Effector memory CD8-positive, alpha-beta T cell (primary cell): ENCODE data around the gene PCDHB10.
"Not testable (repeated sequence)": the region's sequence is repeated elsewhere in the genome, so short reads cannot be mapped to it uniquely, and the experiment has no call there.

Experiments
- ATAC-seq: fragments of 150-1000 bp; cut with Tn5 transposase; replicated peaks from 2 replicates; pipeline ENCODE4 v1.10.0; 2021; ENCODE audit warnings: mild to moderate bottlenecking, moderate library complexity
- DNase-seq, 3 experiments: peaks; one replicate each; pipeline ENCODE4 v3.0.0; 2021
- H3K27ac Mint-ChIP-seq, 2 donors: one replicate each; pipeline ENCODE4 v1.8.0; 2022; ENCODE audit warnings: mild to moderate bottlenecking in 2 of 2, mixed read lengths in 2 of 2, moderate library complexity in 2 of 2
- H3K27me3 Mint-ChIP-seq, 2 donors: one replicate each; pipeline ENCODE4 v1.8.0; 2022; ENCODE audit warnings: mixed read lengths in 2 of 2
- H3K36me3 Mint-ChIP-seq: one replicate; pipeline ENCODE4 v1.8.0; 2022; ENCODE audit warnings: mild to moderate bottlenecking, moderate library complexity, mixed read lengths; ENCODE audit not compliant: insufficient read depth
- H3K4me1 Mint-ChIP-seq, 2 donors: one replicate each; pipeline ENCODE4 v1.8.0; 2022; ENCODE audit warnings: low read depth in 2 of 2, mixed read lengths in 2 of 2
- H3K4me3 Mint-ChIP-seq, 2 donors: one replicate each; pipeline ENCODE4 v1.8.0; 2022; ENCODE audit warnings: mild to moderate bottlenecking in 2 of 2, mixed read lengths in 2 of 2, moderate library complexity in 2 of 2
- H3K9me3 Mint-ChIP-seq, 2 donors: one replicate each; pipeline ENCODE4 v1.8.0; 2022; ENCODE audit warnings: mixed read lengths in 2 of 2

PCDHB10 gene

GRCh38 chr5:141201126-141201525, 9.0 kb downstream of the PCDHB10 start:
- H3K9me3 Mint-ChIP-seq, H3K4me3 Mint-ChIP-seq, H3K4me1 Mint-ChIP-seq, ATAC-seq, H3K27ac Mint-ChIP-seq, H3K36me3 Mint-ChIP-seq, DNase-seq: not testable (repeated sequence)
- peaks cover 53 to 69% of the 10 kb centered on the region in 2 donors for H3K27me3 Mint-ChIP-seq

- H3K9me3 Mint-ChIP-seq, H3K27ac Mint-ChIP-seq, H3K4me1 Mint-ChIP-seq, ATAC-seq, H3K4me3 Mint-ChIP-seq, H3K36me3 Mint-ChIP-seq, DNase-seq: not testable (repeated sequence)
- peaks cover 54 to 69% of the 10 kb centered on the region in 2 donors for H3K27me3 Mint-ChIP-seq
These were observed 9.5 kb downstream of the PCDHB10 start for GRCh38 chr5:141201646-141202045.

GRCh38 chr5:141208478-141208877, 16.3 kb downstream of the PCDHB10 start, which contains the start of gene PCDHB12:
TSS of gene PCDHB12 (plus strand) at chr5:141208719. CDS start at chr5:141208908, 189 bp downstream.
- Mint-ChIP-seq H3K27ac (no peak within 1 kb of the TSS), H3K36me3 (no peaks in the 10 kb centered on the region), H3K4me3 (no peak within 1 kb of the TSS), H3K4me1 (no peaks in the 10 kb centered on the region), H3K27me3 (peaks cover 57 to 76% of the 10 kb centered on the region in 2 donors), H3K9me3 (peaks cover 0 to 1% of the 10 kb centered on the region in 2 donors)
- no peak for DNase-seq
- ATAC-seq: no peak

GRCh38 chr5:141210281-141210680, 18.1 kb downstream of the PCDHB10 start:
- not testable (repeated sequence) for H3K4me3 Mint-ChIP-seq, H3K36me3 Mint-ChIP-seq, H3K9me3 Mint-ChIP-seq, H3K27ac Mint-ChIP-seq, H3K4me1 Mint-ChIP-seq, ATAC-seq, DNase-seq
- peaks cover 55 to 75% of the 10 kb centered on the region in 2 donors for H3K27me3 Mint-ChIP-seq

GRCh38 chr5:141210849-141211248, 18.7 kb downstream of the PCDHB10 start:
- not testable (repeated sequence) for H3K4me1 Mint-ChIP-seq, H3K27ac Mint-ChIP-seq, H3K36me3 Mint-ChIP-seq, H3K9me3 Mint-ChIP-seq, H3K4me3 Mint-ChIP-seq, DNase-seq, ATAC-seq
- peaks cover 52 to 69% of the 10 kb centered on the region in 2 donors for H3K27me3 Mint-ChIP-seq

GRCh38 chr5:141213656-141214339, 21.6 kb downstream of the PCDHB10 start, which contains the start of gene PCDHB13:
TSS of gene PCDHB13 (plus strand) at chr5:141213919. CDS start at chr5:141214124, 205 bp downstream.
- not testable (repeated sequence) for ATAC-seq, H3K4me1 Mint-ChIP-seq, H3K27ac Mint-ChIP-seq, DNase-seq, H3K9me3 Mint-ChIP-seq, H3K36me3 Mint-ChIP-seq
- Mint-ChIP-seq H3K27me3 (peaks cover 40 to 41% of the 10 kb centered on the region in 2 donors), H3K4me3 (peak within 1 kb of the TSS; percentile 22 to 58)

GRCh38 chr5:141214583-141214982, 22.4 kb downstream of the PCDHB10 start:
- peaks cover 33 to 39% of the 10 kb centered on the region in 2 donors for H3K27me3 Mint-ChIP-seq
- H3K9me3 Mint-ChIP-seq, ATAC-seq: not testable (repeated sequence)

GRCh38 chr5:141215504-141215903, 23.4 kb downstream of the PCDHB10 start:
- not testable (repeated sequence) for H3K4me3 Mint-ChIP-seq, DNase-seq, ATAC-seq, H3K9me3 Mint-ChIP-seq, H3K4me1 Mint-ChIP-seq, H3K36me3 Mint-ChIP-seq, H3K27ac Mint-ChIP-seq
- peaks cover 33 to 42% of the 10 kb centered on the region in 2 donors for H3K27me3 Mint-ChIP-seq

More at GRCh38 chr5:141214583-141214982, 22.4 kb downstream of the PCDHB10 start:
- not testable (repeated sequence) for DNase-seq, H3K4me3 Mint-ChIP-seq, H3K27ac Mint-ChIP-seq, H3K36me3 Mint-ChIP-seq, H3K4me1 Mint-ChIP-seq

- not testable (repeated sequence) for H3K27ac Mint-ChIP-seq, ATAC-seq, H3K36me3 Mint-ChIP-seq, H3K9me3 Mint-ChIP-seq, H3K4me3 Mint-ChIP-seq, DNase-seq, H3K4me1 Mint-ChIP-seq
- H3K27me3 Mint-ChIP-seq: peaks cover 32 to 42% of the 10 kb centered on the region in 2 donors
These were observed 23.9 kb downstream of the PCDHB10 start for GRCh38 chr5:141216035-141216434.

- H3K27ac Mint-ChIP-seq: no peak within 1 kb of the TSS
- H3K4me3 Mint-ChIP-seq: peak within 1 kb of the TSS; percentile 25 to 34
- no peaks in the 10 kb centered on the region for H3K9me3 Mint-ChIP-seq
- DNase-seq: no peak
- ATAC-seq: no peak
- H3K4me1 Mint-ChIP-seq: no peaks in the 10 kb centered on the region
- H3K27me3 Mint-ChIP-seq: peaks cover 36 to 58% of the 10 kb centered on the region in 2 donors
- H3K36me3 Mint-ChIP-seq: no peaks in the 10 kb centered on the region
These were observed 31.1 kb downstream of the PCDHB10 start, which contains the start of gene PCDHB14 for GRCh38 chr5:141223112-141223783. TSS of gene PCDHB14 (plus strand) at chr5:141223343. CDS start at chr5:141223506, 163 bp downstream.

GRCh38 chr5:141224844-141225243, 32.7 kb downstream of the PCDHB10 start:
- H3K4me3 Mint-ChIP-seq, ATAC-seq, DNase-seq, H3K36me3 Mint-ChIP-seq, H3K27ac Mint-ChIP-seq, H3K9me3 Mint-ChIP-seq, H3K4me1 Mint-ChIP-seq: not testable (repeated sequence)
- H3K27me3 Mint-ChIP-seq: peaks cover 37 to 42% of the 10 kb centered on the region in 2 donors

- H3K27me3 Mint-ChIP-seq: peaks cover 32 to 37% of the 10 kb centered on the region in 2 donors
- DNase-seq, H3K27ac Mint-ChIP-seq, H3K36me3 Mint-ChIP-seq, H3K4me1 Mint-ChIP-seq, ATAC-seq, H3K9me3 Mint-ChIP-seq, H3K4me3 Mint-ChIP-seq: not testable (repeated sequence)
These were observed 33.3 kb downstream of the PCDHB10 start for GRCh38 chr5:141225421-141225820.

- no peak for DNase-seq
- H3K9me3 Mint-ChIP-seq: peaks cover 4 to 6% of the 10 kb centered on the region in 2 donors
- no peak overlapping the region for H3K27ac Mint-ChIP-seq
- ATAC-seq: no peak
- H3K36me3 Mint-ChIP-seq: no peaks in the 10 kb centered on the region
- peaks cover 0 to 2% of the 10 kb centered on the region in 2 donors for H3K4me1 Mint-ChIP-seq
- no peak overlapping the region for H3K4me3 Mint-ChIP-seq
- H3K27me3 Mint-ChIP-seq: peaks cover 31 to 33% of the 10 kb centered on the region in 2 donors
These were observed 42.0 kb downstream of the PCDHB10 start for GRCh38 chr5:141234109-141234667.
